Breast epithelium (tissue), 3 donors: ENCODE data around the gene SPOCK3.

ENCODE experiments used
- CTCF ChIP-seq, 3 donors: fragments of 450-650 bp; IDR thresholded peaks; one replicate each; pipeline ENCODE4 v1.5.1; 2016 to 2017; ENCODE audit warnings: antibody characterized with exemption in 3 of 3, mild to moderate bottlenecking in 3 of 3, moderate library complexity in 3 of 3
- POLR2AphosphoS5 ChIP-seq, 3 donors: sonication (generic); formaldehyde crosslinking; IDR thresholded peaks; one replicate each; pipeline ENCODE4 v1.6.1; 2017; ENCODE audit warnings: antibody characterized with exemption in 3 of 3

GRCh38 chr4:167176723-167177367, 57.4 kb downstream of the SPOCK3 start:
- TF ChIP-seq CTCF (IDR thresholded peaks at IDR 0.05) (no peak), POLR2AphosphoS5 (IDR thresholded peaks at IDR 0.05) (no peak)
